Ectodermal cell (in vitro differentiated cells): Measurements from ENCODE around the gene TLR2.
"Not testable (repeated sequence)": the region's sequence is repeated elsewhere in the genome, so short reads cannot be mapped to it uniquely, and the experiment has no call there.

ENCODE experiments used
- H3K27ac ChIP-seq: 2 replicates; pipeline ENCODE4 v1.7.0; 2013; ENCODE audit warnings: mild to moderate bottlenecking, low read depth, low read length; ENCODE audit not compliant: insufficient read depth, poor library complexity, severe bottlenecking
- H3K27me3 ChIP-seq: 2 replicates; pipeline ENCODE4 v1.7.0; 2013; ENCODE audit warnings: mild to moderate bottlenecking, low read length; ENCODE audit not compliant: insufficient read depth, control insufficient read depth, poor library complexity, severe bottlenecking
- H3K36me3 ChIP-seq: one replicate; pipeline ENCODE4 v1.7.0; 2013; ENCODE audit warnings: low read length; ENCODE audit not compliant: control insufficient read depth, insufficient read depth
- H3K4me1 ChIP-seq: one replicate; pipeline ENCODE4 v1.7.0; 2013; ENCODE audit warnings: low read length; ENCODE audit not compliant: control insufficient read depth, insufficient read depth
- H3K4me3 ChIP-seq: 2 replicates; pipeline ENCODE4 v1.7.0; 2013; ENCODE audit warnings: low read depth, low read length, control low read depth; ENCODE audit not compliant: insufficient read depth
- H3K9me3 ChIP-seq: 2 replicates; pipeline ENCODE4 v1.7.0; 2013; ENCODE audit warnings: mild to moderate bottlenecking, low read length, moderate library complexity; ENCODE audit not compliant: control insufficient read depth
- WGBS, 2 experiments: methylation state at CpG; one replicate each; pipeline ENCODE4 v1.1.7; 2013; ENCODE audit warnings: missing lambda C conversion rate in 2 of 2; 5-methylcytosine and 5-hydroxymethylcytosine counted together

Gene TLR2

DNA sequence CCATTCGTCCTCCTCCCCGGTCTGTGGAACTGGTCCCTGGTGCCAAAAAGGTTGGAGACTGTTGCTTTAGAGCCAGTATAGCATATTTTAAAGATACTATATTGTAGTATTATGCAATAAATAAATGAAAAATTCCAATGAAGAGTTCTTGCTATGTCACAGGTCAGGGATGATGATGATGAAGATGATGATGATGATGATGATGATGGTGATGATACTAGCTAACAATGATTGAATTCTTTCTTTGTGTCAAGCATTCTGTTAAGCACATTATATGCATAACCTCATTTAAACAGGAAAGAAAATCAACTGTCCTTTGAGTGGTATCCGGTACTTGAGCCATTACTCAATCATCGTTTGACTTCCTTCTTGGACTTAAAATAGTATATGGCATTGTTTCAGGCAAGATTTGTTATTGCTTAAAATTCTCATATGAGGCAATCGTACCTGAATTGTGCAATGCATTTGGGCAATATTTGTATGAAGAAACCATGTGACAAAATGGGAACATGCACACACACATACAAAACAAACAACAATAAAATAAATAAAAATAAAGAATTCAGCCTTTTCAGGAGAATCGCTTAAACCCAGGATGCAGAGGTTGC, 22.8 kb upstream of the TLR2 start:
- H3K27me3 ChIP-seq, result no peaks in the 10 kb centered on the region
- H3K4me3 ChIP-seq, result no peak overlapping the region
- WGBS, 2 experiments, result 94 to 96% methylated on average over 6 of the region's 6 CpGs
- no peak overlapping the region for H3K27ac ChIP-seq
- no peaks in the 10 kb centered on the region for H3K9me3 ChIP-seq
- H3K4me1 ChIP-seq, result no peaks in the 10 kb centered on the region
- H3K36me3 ChIP-seq, result no peaks in the 10 kb centered on the region

DNA sequence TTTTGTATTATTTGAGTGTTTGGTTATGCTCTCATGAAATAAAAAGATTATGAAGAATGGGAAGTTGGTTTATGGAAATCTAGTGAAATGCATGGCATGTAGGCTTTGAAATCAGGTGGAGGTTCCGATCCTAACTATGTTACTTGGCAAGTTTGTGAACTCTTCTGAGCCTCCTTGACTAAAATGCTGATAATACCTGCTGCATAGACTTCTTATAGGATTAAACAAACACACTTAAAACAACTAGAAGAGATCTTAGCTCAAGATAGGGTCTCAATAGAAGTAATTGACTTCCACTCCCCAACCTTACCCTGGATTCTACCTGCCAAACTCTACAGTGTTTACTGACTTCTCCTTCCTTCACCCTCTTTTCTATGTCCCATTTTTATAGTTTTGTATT, 22.2 kb upstream of the TLR2 start:
- H3K9me3 ChIP-seq, result no peaks in the 10 kb centered on the region
- no peak overlapping the region for H3K27ac ChIP-seq
- H3K27me3 ChIP-seq, result no peaks in the 10 kb centered on the region
- H3K36me3 ChIP-seq, result no peaks in the 10 kb centered on the region
- H3K4me3 ChIP-seq, result no peak overlapping the region
- no peaks in the 10 kb centered on the region for H3K4me1 ChIP-seq
- WGBS, 2 experiments, result 89 to 90% methylated on average over 1 of the region's 1 CpG

DNA sequence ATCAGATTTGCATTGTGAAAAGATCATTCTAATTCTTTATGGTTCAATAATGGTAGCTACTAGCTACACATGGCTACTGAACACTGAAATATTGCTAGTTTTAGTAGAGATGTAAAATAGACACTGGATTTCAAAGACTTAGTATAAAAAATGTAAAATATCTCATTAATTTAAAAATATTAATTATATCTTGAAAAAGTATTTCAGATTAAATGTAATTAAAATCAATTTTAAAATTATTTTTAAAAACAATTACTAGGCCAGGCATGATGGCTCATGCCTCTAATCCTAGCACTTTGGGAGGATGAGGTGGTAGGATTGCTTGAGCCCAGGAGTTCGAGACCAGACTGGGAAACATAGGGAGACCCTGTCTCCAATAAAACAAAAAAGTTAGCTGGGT, 20.4 kb upstream of the TLR2 start:
- no peaks in the 10 kb centered on the region for H3K4me1 ChIP-seq
- H3K4me3 ChIP-seq, result no peak overlapping the region
- no peaks in the 10 kb centered on the region for H3K36me3 ChIP-seq
- WGBS, 2 experiments, result 90% methylated on average over 1 of the region's 1 CpG
- H3K27me3 ChIP-seq, result no peaks in the 10 kb centered on the region
- H3K27ac ChIP-seq, result no peak overlapping the region
- no peaks in the 10 kb centered on the region for H3K9me3 ChIP-seq

DNA sequence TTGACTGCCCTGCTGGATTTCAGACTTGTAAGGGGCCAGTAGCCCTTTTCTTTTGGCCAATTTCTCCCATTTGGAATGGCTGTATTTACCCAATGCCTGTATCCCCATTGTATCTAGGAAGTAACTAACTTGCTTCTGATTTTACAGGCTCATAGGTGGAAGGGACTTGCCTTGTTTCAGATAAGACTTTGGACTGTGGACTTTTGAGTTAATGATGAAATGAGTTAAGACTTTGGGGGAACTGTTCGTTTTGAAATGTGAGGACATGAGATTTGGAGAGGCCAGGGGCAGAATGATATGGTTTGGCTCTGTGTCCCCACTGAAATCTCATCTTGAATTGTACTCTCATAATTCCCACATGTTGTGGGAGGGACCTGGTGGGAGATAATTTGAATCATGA, 17.6 kb upstream of the TLR2 start:
- H3K27me3 ChIP-seq, H3K36me3 ChIP-seq, H3K27ac ChIP-seq, H3K4me3 ChIP-seq, H3K4me1 ChIP-seq, H3K9me3 ChIP-seq: not testable (repeated sequence)
- WGBS, 2 experiments, result 74 to 80% methylated on average over 1 of the region's 1 CpG

GRCh38 chr4:153668647-153669046, 15.4 kb upstream of the TLR2 start:
- 94 to 98% methylated on average over 2 of the region's 2 CpGs for whole genome bisulfite sequencing, 2 experiments
- Histone ChIP-seq H3K4me3 (no peak overlapping the region), H3K9me3 (no peaks in the 10 kb centered on the region), H3K27me3 (no peaks in the 10 kb centered on the region), H3K27ac (no peak overlapping the region), H3K36me3 (no peaks in the 10 kb centered on the region), H3K4me1 (no peaks in the 10 kb centered on the region)

- H3K36me3 ChIP-seq, result no peaks in the 10 kb centered on the region
- no peak overlapping the region for H3K4me3 ChIP-seq
- 41 to 50% methylated on average over 2 of the region's 3 CpGs for WGBS, 2 experiments
- no peak overlapping the region for H3K27ac ChIP-seq
- H3K9me3 ChIP-seq, result no peaks in the 10 kb centered on the region
- H3K4me1 ChIP-seq, result no peaks in the 10 kb centered on the region
- H3K27me3 ChIP-seq, result no peaks in the 10 kb centered on the region
Observed at GRCh38 chr4:153669838-153670237, 14.2 kb upstream of the TLR2 start.

DNA sequence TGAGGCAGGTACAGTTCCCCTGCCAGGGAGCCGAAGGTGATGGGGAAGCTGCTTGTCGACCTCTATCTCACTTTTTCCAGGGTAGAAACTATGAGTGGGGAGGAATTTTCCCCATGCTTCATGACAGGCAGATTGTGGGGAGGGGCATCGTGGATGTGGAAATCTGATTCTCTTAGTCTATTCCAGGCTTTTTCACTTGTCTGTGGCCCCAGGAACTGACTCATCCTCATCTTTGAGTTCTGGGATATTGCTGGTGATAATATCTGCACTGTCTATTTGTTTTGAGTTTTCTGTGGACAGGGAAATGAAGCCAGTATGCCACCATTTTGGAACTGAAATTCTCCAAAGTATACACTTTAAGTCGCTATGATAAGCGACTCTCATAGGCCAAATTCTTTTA, 7.6 kb upstream of the TLR2 start:
- Histone ChIP-seq H3K36me3 (no peaks in the 10 kb centered on the region), H3K4me3 (no peak overlapping the region), H3K27me3 (peaks cover 1% of the 10 kb centered on the region), H3K27ac (no peak overlapping the region), H3K9me3 (no peaks in the 10 kb centered on the region), H3K4me1 (no peaks in the 10 kb centered on the region)
- 91 to 95% methylated on average over 5 of the region's 5 CpGs for WGBS, 2 experiments

DNA sequence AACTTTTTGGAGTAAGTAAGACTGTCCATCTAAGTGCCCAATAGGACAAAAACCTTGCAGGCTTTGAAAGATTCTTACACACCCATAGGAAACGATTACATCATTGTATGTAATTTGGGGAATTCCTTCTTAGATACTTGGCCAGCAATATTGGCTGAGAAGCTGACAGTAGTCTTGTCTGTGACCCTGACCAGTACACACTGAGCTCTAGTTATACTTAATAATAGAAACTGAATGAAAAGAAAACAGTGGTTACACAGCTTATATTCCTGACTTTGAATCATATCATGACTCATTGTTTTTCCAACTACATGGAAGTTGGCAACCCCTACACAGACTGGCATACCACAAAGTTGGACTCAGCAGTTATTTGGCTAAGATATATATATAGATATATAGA, 7.1 kb upstream of the TLR2 start:
- Histone ChIP-seq H3K4me3 (no peak overlapping the region), H3K27me3 (peaks cover 6% of the 10 kb centered on the region), H3K27ac (no peak overlapping the region), H3K36me3 (no peaks in the 10 kb centered on the region), H3K9me3 (no peaks in the 10 kb centered on the region), H3K4me1 (no peaks in the 10 kb centered on the region)
- 100% methylated on average over 1 of the region's 1 CpG; no CpG with 5 or more reads in 1 of the 2 experiments for WGBS, 2 experiments

- no peaks in the 10 kb centered on the region for H3K9me3 ChIP-seq
- no peak overlapping the region for H3K4me3 ChIP-seq
- H3K4me1 ChIP-seq, result no peaks in the 10 kb centered on the region
- 86% methylated on average over 6 of the region's 6 CpGs for WGBS, 2 experiments
- H3K36me3 ChIP-seq, result no peaks in the 10 kb centered on the region
- H3K27ac ChIP-seq, result no peak overlapping the region
- peaks cover 31% of the 10 kb centered on the region for H3K27me3 ChIP-seq
Observed at GRCh38 chr4:153679486-153679885, 4.6 kb upstream of the TLR2 start.

DNA sequence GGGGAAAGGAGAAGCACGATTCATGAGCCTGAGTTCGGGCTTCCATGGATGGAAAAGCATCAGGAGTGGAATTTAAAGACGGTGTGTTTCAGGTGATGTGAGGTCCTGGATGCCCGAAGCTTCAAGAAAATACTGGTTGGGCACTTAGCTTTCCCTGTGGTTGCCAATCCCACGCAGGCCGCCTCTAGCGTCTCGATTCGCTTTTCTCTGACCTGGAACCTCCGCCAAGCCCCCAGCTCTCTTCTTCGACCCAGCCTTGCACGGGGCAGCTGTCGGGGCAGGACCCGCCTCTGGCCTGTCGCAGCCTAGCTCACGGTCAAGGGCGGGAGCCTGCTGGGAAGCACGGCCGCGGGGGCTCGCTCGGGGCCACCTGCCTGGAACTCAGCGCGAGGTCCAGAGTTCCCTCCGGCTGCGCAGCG, 308 bp upstream of the TLR2 start:
- Histone ChIP-seq H3K4me1 (no peaks in the 10 kb centered on the region), H3K27me3 (peaks cover 50% of the 10 kb centered on the region), H3K4me3 (peak overlapping the region; percentile 33), H3K36me3 (no peaks in the 10 kb centered on the region), H3K27ac (no peak overlapping the region), H3K9me3 (no peaks in the 10 kb centered on the region)
- WGBS, 2 experiments, result 9 to 10% methylated on average over 27 of the region's 27 CpGs

DNA sequence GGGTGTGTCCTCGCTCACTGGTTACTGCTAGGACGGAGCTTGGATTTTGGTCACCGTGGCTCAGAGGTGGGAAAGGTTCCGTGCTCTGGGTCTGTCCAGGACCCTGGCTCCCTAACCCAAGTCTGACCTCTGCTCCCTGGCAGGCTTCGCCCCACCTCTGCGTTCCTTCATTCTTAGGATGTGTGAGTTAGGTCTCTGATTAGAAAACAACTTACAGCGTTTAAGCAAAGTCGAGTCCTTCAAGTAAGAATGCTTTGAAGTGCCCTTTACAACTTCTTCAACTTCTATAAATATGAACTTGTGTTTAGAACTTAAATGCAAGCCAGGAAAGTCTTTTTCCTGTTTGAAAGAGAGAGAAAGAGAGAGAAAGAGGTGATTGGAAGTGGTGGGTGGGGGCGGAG, 891 bp downstream of the TLR2 start:
- Histone ChIP-seq H3K9me3 (no peaks in the 10 kb centered on the region), H3K27me3 (peaks cover 50% of the 10 kb centered on the region), H3K27ac (no peak overlapping the region), H3K36me3 (no peaks in the 10 kb centered on the region), H3K4me3 (peak overlapping the region; percentile 33), H3K4me1 (no peaks in the 10 kb centered on the region)
- WGBS, 2 experiments, result 15 to 22% methylated on average over 7 to 9 of the region's 9 CpGs
